SJCRH30 (cell line): ENCODE measurements around the gene TMEM267. TPM values are rescaled to one million over a fixed set of nuclear protein-coding genes. Genes with fewer than 3 reads are reported as not detected.
"Not testable (repeated sequence)": the region's sequence is repeated elsewhere in the genome, so short reads cannot be mapped to it uniquely, and the experiment has no call there.

Experiments
- DNase-seq, 2 experiments: peaks; one replicate each; pipeline ENCODE4 v3.0.0-alpha.2; 2015 to 2020
- H3K27ac ChIP-seq: fragments of 250-450 bp; sonication (Bioruptor Pico); 2 replicates; pipeline ENCODE4 v1.5.1; 2020; ENCODE audit warnings: mild to moderate bottlenecking, moderate library complexity
- H3K27me3 ChIP-seq: fragments of 250-450 bp; sonication (Bioruptor Pico); 2 replicates; pipeline ENCODE4 v1.5.1; 2020; ENCODE audit warnings: mild to moderate bottlenecking, moderate library complexity
- H3K36me3 ChIP-seq: fragments of 250-450 bp; sonication (Bioruptor Pico); 2 replicates; pipeline ENCODE4 v1.5.1; 2020; ENCODE audit warnings: mild to moderate bottlenecking, moderate library complexity
- H3K4me1 ChIP-seq: fragments of 250-450 bp; sonication (Bioruptor Pico); 2 replicates; pipeline ENCODE4 v1.5.1; 2020; ENCODE audit warnings: mild to moderate bottlenecking, moderate library complexity
- H3K4me3 ChIP-seq: fragments of 250-450 bp; sonication (Bioruptor Pico); 2 replicates; pipeline ENCODE4 v1.5.1; 2020; ENCODE audit warnings: mild to moderate bottlenecking, moderate library complexity
- H3K9me3 ChIP-seq: fragments of 250-450 bp; sonication (Bioruptor Pico); replicated peaks from 2 replicates; pipeline ENCODE4 v1.5.1; 2020; ENCODE audit warnings: mild to moderate bottlenecking, moderate library complexity
- total RNA-seq: library from RNA; depleted of rRNA; stranded (reverse); fragments of >200 nt; shearing (Covaris generic); gene quantifications from 2 replicates; pipeline ENCODE4 v1.2.3, GENCODE V29; 2014

TMEM267 gene
- total RNA-seq, 1 experiment from 2014 or later: 16.2 TPM

DNA sequence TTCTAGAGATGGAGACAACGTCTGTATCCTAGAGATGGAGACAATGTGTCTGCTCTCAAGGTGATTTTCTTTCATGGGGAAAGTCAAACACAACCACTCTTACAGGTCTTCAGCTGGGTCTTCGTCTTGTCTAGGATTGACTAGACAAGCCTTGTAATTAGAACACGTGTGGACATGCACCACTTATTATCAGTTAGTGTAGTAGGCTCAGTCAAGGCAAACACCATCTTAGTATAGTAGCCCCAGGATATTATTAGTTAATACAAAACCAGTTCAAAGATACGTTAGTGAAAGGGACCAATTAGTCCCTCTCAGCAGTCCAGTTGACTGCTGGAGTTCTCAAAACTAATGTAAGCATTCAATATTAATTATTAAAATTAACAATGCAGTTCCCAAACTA, 56.4 kb downstream of the TMEM267 start:
- Histone ChIP-seq H3K4me3 (no peak overlapping the region), H3K9me3 (0 out of 2 replicates have a peak, but pooled peaks cover 3% of the 10 kb centered on the region), H3K36me3 (no peaks in the 10 kb centered on the region), H3K27me3 (no peaks in the 10 kb centered on the region), H3K27ac (no peak overlapping the region), H3K4me1 (peaks cover 4% of the 10 kb centered on the region; the same call in 1 of the 2 replicates)
- no peak for DNase-seq

DNA sequence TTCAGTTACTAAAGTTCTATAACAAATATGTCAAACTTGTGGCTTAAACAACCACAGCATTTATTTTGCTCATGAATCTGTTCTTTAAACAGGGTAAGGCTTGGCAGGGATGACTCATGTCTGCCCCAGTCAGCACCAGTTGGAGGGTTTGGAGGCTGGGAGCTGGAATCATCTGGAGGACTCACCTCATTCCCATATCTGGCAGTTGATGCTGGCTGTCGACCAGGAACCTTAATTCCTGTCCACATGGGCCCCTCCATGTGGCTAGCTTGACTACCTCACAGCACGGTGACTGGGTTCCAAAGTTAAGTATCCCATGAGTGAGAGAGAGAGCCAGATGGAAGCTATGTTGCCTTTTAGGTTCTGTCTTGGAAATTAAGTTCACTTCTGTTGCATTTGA, 57.7 kb downstream of the TMEM267 start:
- Histone ChIP-seq H3K4me1 (peaks cover 11% of the 10 kb centered on the region; the same call in 1 of the 2 replicates), H3K36me3 (no peaks in the 10 kb centered on the region), H3K27ac (no peak overlapping the region), H3K4me3 (no peak overlapping the region), H3K9me3 (0 out of 2 replicates have a peak, but pooled peaks cover 3% of the 10 kb centered on the region), H3K27me3 (no peaks in the 10 kb centered on the region)
- DNase-seq: no peak

GRCh38 chr5:43423086-43423485, 60.6 kb downstream of the TMEM267 start:
- not testable (repeated sequence) for H3K9me3 ChIP-seq, H3K36me3 ChIP-seq, DNase-seq, H3K27ac ChIP-seq, H3K4me3 ChIP-seq, H3K27me3 ChIP-seq
- H3K4me1 ChIP-seq: peaks cover 11% of the 10 kb centered on the region; the same call in 1 of the 2 replicates

DNA sequence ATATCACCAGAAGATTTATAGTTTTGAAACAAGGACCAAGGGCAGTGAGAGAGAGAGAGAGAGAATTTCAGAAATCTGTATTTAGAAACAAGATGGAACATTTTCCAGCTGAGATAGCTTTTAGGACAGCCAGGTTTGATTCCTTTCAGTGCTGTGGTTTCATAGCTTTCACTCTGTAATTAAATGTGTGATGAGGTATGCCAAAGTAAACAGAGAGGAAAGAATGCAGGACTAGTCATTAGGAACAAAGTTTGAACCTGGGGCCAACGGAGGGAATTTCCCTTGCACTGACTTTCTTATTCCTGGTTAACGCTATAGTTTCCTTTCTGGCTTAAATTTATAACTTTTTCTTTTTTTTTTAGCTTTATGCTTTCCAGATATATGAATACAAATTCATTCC, 61.5 kb downstream of the TMEM267 start:
- peak in 1 of 2 experiments; percentile 38 for DNase-seq
- Histone ChIP-seq H3K4me3 (no peak overlapping the region), H3K36me3 (no peaks in the 10 kb centered on the region), H3K27ac (no peak overlapping the region), H3K4me1 (peaks cover 14% of the 10 kb centered on the region), H3K27me3 (no peaks in the 10 kb centered on the region), H3K9me3 (no peaks in the 10 kb centered on the region)

DNA sequence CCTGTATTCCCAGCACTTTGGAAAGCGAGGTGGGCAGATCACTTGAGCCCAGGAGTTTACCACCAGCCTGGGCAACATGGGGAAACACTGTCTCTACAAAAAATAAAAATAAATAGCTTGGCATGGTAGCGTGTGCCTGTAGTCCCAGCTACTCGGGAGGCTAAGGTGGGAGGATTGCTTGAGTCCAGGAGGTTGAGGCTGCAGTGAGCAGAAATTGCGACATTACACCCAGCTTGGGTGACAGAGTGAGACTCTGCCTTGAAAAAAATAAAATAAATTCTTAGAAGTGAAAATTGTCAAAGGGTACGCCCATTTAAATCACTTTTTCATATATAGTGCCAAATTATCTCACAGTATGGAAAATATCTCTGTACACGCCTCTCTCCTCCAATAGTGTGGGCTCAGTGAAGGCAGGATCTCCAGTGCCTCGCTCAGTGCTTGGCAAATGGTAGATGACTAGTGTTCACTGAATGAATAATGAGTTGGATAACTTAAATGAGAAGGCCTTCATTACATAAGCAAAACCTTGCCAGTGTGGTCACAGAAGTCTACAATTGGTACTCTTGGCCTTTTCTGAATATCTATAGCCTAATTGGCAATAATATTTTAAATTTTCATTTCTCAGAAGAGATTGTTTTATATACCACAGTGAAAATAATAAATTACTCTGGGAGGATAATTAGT, 62.1 kb downstream of the TMEM267 start:
- H3K27ac ChIP-seq: no peak overlapping the region
- no peaks in the 10 kb centered on the region for H3K36me3 ChIP-seq
- peaks cover 19% of the 10 kb centered on the region for H3K4me1 ChIP-seq
- no peaks in the 10 kb centered on the region for H3K27me3 ChIP-seq
- H3K4me3 ChIP-seq: no peak overlapping the region
- H3K9me3 ChIP-seq: no peaks in the 10 kb centered on the region
- DNase-seq: no peak

DNA sequence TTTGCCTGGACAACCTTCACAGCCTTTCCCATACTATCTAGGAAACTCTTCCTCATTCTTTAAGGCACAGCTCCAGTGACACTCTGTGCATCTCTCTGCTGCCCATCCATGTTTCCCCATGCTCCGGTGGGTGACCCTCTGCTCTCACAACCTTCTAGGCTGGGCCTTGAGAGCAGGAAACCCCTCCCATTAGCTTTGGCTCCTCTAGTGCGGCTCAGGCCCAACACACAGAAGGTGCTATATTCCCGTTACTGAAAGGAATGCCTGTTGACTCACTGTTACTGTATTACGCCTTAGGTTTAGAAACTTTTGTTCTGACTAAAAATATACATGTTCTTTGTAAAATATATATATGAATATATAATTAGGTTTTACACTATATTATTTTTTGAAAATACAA, 63.4 kb downstream of the TMEM267 start:
- Histone ChIP-seq H3K36me3 (no peaks in the 10 kb centered on the region), H3K9me3 (no peaks in the 10 kb centered on the region; the same call in 1 of the 2 replicates), H3K4me3 (no peak overlapping the region), H3K27me3 (0 out of 2 replicates have a peak, but pooled peaks cover 3% of the 10 kb centered on the region), H3K4me1 (peaks cover 29% of the 10 kb centered on the region), H3K27ac (no peak overlapping the region)
- no peak for DNase-seq

- no peaks in the 10 kb centered on the region for H3K36me3 ChIP-seq
- DNase-seq: no peak
- H3K4me3 ChIP-seq: no peak overlapping the region
- H3K4me1 ChIP-seq: peaks cover 29% of the 10 kb centered on the region
- H3K9me3 ChIP-seq: no peaks in the 10 kb centered on the region; the same call in 1 of the 2 replicates
- H3K27ac ChIP-seq: no peak overlapping the region
- 0 out of 2 replicates have a peak, but pooled peaks cover 3% of the 10 kb centered on the region for H3K27me3 ChIP-seq
These were observed 65.1 kb downstream of the TMEM267 start for GRCh38 chr5:43418561-43418960.

DNA sequence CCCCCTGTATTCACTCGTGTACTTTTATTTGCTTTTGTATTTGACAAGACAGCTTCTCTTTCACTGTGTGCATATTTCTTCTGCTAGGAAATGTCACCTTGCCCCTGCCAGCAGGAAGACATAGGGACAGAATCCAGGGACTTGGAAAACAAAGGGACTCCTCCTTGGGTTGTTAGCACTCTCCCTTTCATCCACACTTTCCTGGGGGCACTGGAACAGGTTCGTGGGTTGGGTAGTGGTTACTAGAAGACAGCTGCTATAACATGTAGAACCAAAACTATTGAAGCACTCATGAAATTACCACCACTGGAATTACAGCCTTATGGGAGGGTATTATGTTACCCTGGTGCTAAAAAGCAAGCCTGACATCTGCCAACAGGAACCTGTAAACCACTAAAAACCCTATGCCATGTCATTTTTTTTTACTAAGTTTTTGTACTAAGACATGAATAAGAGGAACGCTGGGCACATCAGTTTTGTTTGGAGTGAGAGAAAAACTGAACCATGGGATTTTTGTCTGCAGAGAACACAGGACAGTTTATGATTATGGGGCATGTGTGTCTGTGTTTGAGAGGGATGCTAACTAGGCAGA, 66.8 kb downstream of the TMEM267 start:
- H3K27me3 ChIP-seq: 0 out of 2 replicates have a peak, but pooled peaks cover 3% of the 10 kb centered on the region
- DNase-seq: peak; percentile 41 to 71
- no peaks in the 10 kb centered on the region; the same call in 1 of the 2 replicates for H3K9me3 ChIP-seq
- H3K4me3 ChIP-seq: no peak overlapping the region
- H3K27ac ChIP-seq: peak overlapping the region; percentile 20; the same call in 1 of the 2 replicates
- peaks cover 21% of the 10 kb centered on the region for H3K4me1 ChIP-seq
- no peaks in the 10 kb centered on the region for H3K36me3 ChIP-seq

DNA sequence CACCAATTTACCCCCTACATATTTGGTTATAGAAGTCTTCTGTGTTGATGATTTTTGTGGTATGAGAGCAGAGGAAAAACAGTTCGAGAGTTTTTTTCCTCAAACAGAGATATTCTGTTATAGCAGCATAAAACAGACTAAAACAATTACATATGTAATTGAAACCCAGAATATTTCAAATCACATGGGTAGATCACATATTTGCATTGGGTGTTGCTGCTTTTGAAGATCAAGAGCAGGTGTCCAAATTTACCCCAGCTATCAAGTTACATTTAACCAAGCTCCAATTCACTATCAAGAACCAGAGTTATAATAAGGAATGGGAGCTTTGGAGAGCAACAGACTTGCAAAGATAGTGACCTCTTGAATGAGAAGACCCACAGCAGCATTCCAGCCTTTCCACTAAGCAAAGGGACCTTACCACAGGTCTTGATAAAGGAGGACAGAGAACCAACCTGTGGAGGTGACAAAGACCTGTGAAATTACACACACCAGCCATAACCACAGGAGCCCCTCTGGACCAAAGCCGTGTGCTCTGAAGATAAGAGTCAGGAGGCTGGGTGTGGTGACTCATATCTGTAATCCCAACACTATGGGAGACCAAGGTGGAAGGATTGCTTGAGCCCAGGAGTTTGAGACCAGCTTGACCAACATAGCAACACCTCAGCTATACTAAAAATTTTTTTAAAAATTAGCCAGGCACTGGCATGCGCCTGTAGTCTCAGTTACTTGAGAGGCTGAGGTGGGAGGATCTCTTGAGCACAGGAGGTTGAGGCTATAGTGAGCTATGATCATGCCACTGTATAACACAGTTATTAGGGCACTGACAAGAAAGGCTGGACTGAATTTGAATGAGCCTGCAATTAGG, 67.5 kb downstream of the TMEM267 start:
- H3K36me3 ChIP-seq: no peaks in the 10 kb centered on the region
- 0 out of 2 replicates have a peak, but pooled peaks cover 3% of the 10 kb centered on the region for H3K27me3 ChIP-seq
- peak overlapping the region; percentile 20; the same call in 1 of the 2 replicates for H3K27ac ChIP-seq
- H3K4me3 ChIP-seq: no peak overlapping the region
- peaks cover 18% of the 10 kb centered on the region for H3K4me1 ChIP-seq
- H3K9me3 ChIP-seq: no peaks in the 10 kb centered on the region; the same call in 1 of the 2 replicates
- peak in 1 of 2 experiments; percentile 26 for DNase-seq

DNA sequence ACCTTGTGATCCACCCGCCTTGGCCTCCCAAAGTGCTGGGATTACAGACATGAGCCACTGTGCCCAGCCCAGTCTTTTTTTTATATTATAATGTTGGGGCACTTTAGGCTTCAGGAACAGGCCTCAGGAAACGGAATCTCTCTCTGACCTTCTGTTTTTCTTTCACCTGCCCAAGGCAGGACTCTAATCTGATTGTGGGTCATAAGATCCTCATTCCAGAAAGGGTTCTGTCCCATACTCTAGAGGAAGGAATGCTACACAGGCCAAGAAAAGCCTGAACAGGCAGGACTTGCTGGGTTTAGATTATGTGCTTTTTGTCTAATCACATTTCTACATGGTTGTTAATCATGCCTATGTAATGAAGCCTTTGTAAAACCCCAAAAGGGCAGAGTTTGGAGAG, 69.7 kb downstream of the TMEM267 start:
- H3K27me3 ChIP-seq: 0 out of 2 replicates have a peak, but pooled peaks cover 3% of the 10 kb centered on the region
- no peak overlapping the region for H3K4me3 ChIP-seq
- H3K36me3 ChIP-seq: no peaks in the 10 kb centered on the region
- H3K9me3 ChIP-seq: no peaks in the 10 kb centered on the region; the same call in 1 of the 2 replicates
- H3K4me1 ChIP-seq: peaks cover 18% of the 10 kb centered on the region
- DNase-seq: no peak
- no peak overlapping the region for H3K27ac ChIP-seq

- H3K27ac ChIP-seq: no peak overlapping the region
- H3K36me3 ChIP-seq: no peaks in the 10 kb centered on the region
- H3K4me1 ChIP-seq: peaks cover 18% of the 10 kb centered on the region
- 0 out of 2 replicates have a peak, but pooled peaks cover 3% of the 10 kb centered on the region for H3K27me3 ChIP-seq
- no peak overlapping the region for H3K4me3 ChIP-seq
- peaks cover 9% of the 10 kb centered on the region for H3K9me3 ChIP-seq
- DNase-seq: no peak
These were observed 71.0 kb downstream of the TMEM267 start for GRCh38 chr5:43412644-43413043.

DNA sequence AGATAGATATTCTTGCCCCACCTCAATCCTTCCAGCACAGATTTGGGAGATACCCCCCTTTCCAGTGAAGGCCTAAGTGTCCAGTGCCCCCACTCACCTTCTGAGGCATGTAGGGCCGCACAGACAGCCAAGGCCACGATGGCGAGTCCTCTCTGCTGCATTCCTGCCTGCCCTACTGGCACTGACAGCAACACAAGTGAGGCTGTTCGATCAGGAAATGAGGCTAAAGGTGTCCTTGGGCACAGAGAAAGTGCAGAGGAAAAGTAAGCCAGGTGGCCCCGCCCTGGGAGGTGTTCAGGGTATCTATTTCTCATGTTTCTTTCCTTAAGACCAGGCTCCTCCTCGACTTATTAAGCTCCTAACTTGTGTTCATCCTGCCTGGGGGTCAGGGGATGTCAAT, 71.5 kb downstream of the TMEM267 start, which contains the start of gene CCL28:
Gene CCL28, minus strand, starts transcription at position 236 of the 400 bp plus-strand sequence. Its CDS starts 75 bp downstream, at position 161.
- 0 out of 2 replicates have a peak, but pooled peaks cover 3% of the 10 kb centered on the region for H3K27me3 ChIP-seq
- no peak for DNase-seq
- H3K36me3 ChIP-seq: no peaks in the 10 kb centered on the region
- no peak within 1 kb of the TSS for H3K27ac ChIP-seq
- H3K4me1 ChIP-seq: peaks cover 15% of the 10 kb centered on the region
- H3K4me3 ChIP-seq: no peak within 1 kb of the TSS
- H3K9me3 ChIP-seq: peaks cover 9% of the 10 kb centered on the region

DNA sequence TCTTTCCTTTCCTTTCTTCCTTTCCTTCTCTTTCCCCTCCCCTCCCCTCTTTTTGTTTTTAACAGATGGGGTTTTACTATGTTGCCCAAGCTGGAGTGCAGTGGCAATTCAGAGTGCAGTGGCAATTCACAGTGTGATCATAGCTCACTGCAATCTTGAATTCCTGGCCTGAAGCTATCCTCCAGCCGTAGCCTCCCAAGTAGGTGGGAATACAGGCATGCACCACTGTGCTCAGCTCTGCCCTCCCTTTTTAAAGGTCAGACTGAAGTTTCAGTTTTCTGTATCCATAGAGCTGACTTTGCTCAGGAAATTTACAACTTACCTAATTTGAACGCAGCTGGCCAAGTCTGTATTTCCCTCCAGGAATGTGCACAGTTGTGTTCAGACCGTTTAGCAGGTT, 72.2 kb downstream of the TMEM267 start:
- H3K36me3 ChIP-seq: no peaks in the 10 kb centered on the region
- H3K27ac ChIP-seq: no peak overlapping the region
- H3K27me3 ChIP-seq: 0 out of 2 replicates have a peak, but pooled peaks cover 3% of the 10 kb centered on the region
- peak in 1 of 2 experiments; percentile 12 for DNase-seq
- peaks cover 9% of the 10 kb centered on the region for H3K4me1 ChIP-seq
- no peak overlapping the region for H3K4me3 ChIP-seq
- H3K9me3 ChIP-seq: peaks cover 9% of the 10 kb centered on the region

- Histone ChIP-seq H3K27ac (no peak overlapping the region), H3K27me3 (no peaks in the 10 kb centered on the region)
These were observed 73.3 kb downstream of the TMEM267 start for GRCh38 chr5:43410414-43410813.

More at GRCh38 chr5:43410414-43410813, 73.3 kb downstream of the TMEM267 start:
- DNase-seq: no peak
- H3K4me3 ChIP-seq: no peak overlapping the region
- H3K4me1 ChIP-seq: no peaks in the 10 kb centered on the region; the same call in 1 of the 2 replicates
- H3K9me3 ChIP-seq: peaks cover 9% of the 10 kb centered on the region; the same call in 1 of the 2 replicates
- no peaks in the 10 kb centered on the region for H3K36me3 ChIP-seq
